Esophagus muscularis mucosa (tissue), 4 donors: ENCODE results near the gene GABPB1. TPM values are rescaled to one million over a fixed set of nuclear protein-coding genes. Genes with fewer than 3 reads are reported as not detected.

Experiments
- DNase-seq: peaks from one replicate; pipeline ENCODE4 v3.0.0-alpha.2; 2017; ENCODE audit errors: extremely low spot score
- H3K27ac ChIP-seq, 4 donors: fragments of 200-600 bp; sonication (generic); replicated peaks in 1 of 4; 1 replicate in 3 of 4; 2 replicates in 1 of 4; pipeline ENCODE4 v1.5.1; 2016 to 2019; ENCODE audit warnings: mild to moderate bottlenecking in 1 of 4
- H3K27me3 ChIP-seq, 4 donors: fragments of 200-600 bp; sonication (generic); one replicate each; pipeline versions ENCODE4 v1.5.1 to v1.6.0; 2016 to 2019
- H3K36me3 ChIP-seq, 4 donors: fragments of 200-600 bp; sonication (generic); one replicate each; pipeline ENCODE4 v1.5.1; 2016 to 2019
- H3K4me1 ChIP-seq, 4 donors: fragments of 200-600 bp; sonication (generic); one replicate each; pipeline ENCODE4 v1.5.1; 2016 to 2019
- H3K4me3 ChIP-seq, 4 donors: fragments of 200-600 bp; sonication (generic); 1 replicate in 2 of 4; 2 replicates in 2 of 4; pipeline ENCODE4 v1.5.1; 2016 to 2019; ENCODE audit warnings: mild to moderate bottlenecking in 4 of 4, moderate library complexity in 1 of 4
- H3K9me3 ChIP-seq, 4 donors: fragments of 200-600 bp; sonication (generic); 1 replicate in 3 of 4; 2 replicates in 1 of 4; pipeline ENCODE4 v1.5.1; 2016 to 2019
- EP300 ChIP-seq: sonication (generic); formaldehyde crosslinking; IDR thresholded peaks from one replicate; pipeline ENCODE4 v1.6.1; 2017; ENCODE audit warnings: antibody characterized with exemption
- POLR2A ChIP-seq: fragments of 450-650 bp; IDR thresholded peaks from one replicate; pipeline ENCODE4 v1.6.1; 2017; ENCODE audit warnings: antibody characterized with exemption, moderate library complexity, mild to moderate bottlenecking, low read depth
- POLR2AphosphoS5 ChIP-seq, 2 donors: sonication (generic); formaldehyde crosslinking; IDR thresholded peaks; one replicate each; pipeline ENCODE4 v1.6.1; 2017; ENCODE audit warnings: antibody characterized with exemption in 2 of 2
- WGBS: methylation state at CpG from one replicate; pipeline ENCODE4 v1.1.5; 2018; 5-methylcytosine and 5-hydroxymethylcytosine counted together
- intact Hi-C: fragments of 100-400 bp; cut with DNase I; formaldehyde crosslinking; loops from one replicate; pipeline ENCODE4 v1.15.1; 2023
- total RNA-seq, 4 donors: library from RNA; depleted of rRNA; stranded (reverse); fragments of >200 nt; gene quantifications; one replicate each; pipeline versions ENCODE4 v1.1.0 to v1.2.1, GENCODE V29; 2016
- TF ChIP-seq, protein P1 (sequence below), 3 experiments: fragments of 200-600 bp in 2 of 3; fragments of 450-650 bp in 1 of 3; sonication (generic) in 2 of 3; IDR thresholded peaks; one replicate each; pipeline ENCODE4 v1.5.1; 2017 to 2019; ENCODE audit warnings: antibody characterized with exemption in 3 of 3, mild to moderate bottlenecking in 2 of 3, moderate library complexity in 1 of 3

GABPB1 gene
- total RNA-seq, 4 donors from 2014 or later: 13.2 to 23.5 (median 15.4) TPM

DNA sequence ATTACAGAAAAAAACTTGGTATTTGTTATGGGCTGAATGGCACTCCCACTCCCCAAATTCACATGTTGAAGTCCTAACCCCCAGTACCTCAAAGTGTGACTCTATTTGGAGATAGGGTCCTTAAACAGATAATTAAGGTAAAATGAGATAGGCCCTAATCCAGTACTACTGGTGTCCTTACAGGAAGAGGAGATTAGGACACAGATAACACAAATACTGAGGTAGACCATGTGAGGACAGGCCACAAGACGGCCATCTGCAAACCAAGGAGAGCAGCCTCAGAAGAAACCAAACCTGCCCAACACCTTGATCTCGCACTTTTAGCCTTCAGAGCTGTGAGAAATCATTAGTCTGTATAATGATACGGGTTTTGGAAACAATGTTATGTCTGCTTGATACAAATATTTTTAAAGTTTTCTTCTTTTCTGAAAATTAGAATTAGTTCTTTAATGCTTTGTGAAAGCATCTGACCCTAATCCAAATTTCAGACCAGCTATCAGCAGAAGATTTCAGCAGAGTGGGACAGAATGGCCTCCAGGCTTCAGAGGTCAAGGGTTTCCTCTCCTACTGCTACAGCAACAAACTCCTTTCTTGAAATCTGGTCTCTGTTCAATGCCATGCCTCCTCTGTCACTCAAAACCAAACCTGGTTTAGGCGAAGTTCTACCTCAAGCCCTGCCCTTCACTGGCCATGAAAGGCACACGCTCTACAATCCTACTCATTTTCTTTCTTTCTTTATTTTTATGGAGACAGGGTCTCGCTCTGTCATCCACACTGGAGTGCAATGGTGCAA lies 67.5 kb downstream of the GABPB1 start:
- DNase-seq: no peak
- TF ChIP-seq POLR2A (no peak), EP300 (no peak), POLR2AphosphoS5 (IDR thresholded peaks at IDR 0.05) (no peak)
- TF ChIP-seq, protein P1, sequence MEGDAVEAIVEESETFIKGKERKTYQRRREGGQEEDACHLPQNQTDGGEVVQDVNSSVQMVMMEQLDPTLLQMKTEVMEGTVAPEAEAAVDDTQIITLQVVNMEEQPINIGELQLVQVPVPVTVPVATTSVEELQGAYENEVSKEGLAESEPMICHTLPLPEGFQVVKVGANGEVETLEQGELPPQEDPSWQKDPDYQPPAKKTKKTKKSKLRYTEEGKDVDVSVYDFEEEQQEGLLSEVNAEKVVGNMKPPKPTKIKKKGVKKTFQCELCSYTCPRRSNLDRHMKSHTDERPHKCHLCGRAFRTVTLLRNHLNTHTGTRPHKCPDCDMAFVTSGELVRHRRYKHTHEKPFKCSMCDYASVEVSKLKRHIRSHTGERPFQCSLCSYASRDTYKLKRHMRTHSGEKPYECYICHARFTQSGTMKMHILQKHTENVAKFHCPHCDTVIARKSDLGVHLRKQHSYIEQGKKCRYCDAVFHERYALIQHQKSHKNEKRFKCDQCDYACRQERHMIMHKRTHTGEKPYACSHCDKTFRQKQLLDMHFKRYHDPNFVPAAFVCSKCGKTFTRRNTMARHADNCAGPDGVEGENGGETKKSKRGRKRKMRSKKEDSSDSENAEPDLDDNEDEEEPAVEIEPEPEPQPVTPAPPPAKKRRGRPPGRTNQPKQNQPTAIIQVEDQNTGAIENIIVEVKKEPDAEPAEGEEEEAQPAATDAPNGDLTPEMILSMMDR (IDR thresholded peaks at IDR 0.05): no peak
- no peaks in the 10 kb centered on the region for H3K27me3 ChIP-seq
- no peaks in the 10 kb centered on the region for H3K9me3 ChIP-seq
- WGBS: 96% methylated on average over 6 of the region's 6 CpGs
- no peak overlapping the region for H3K27ac ChIP-seq
- H3K36me3 ChIP-seq: peaks cover 12 to 37% (median 24%) of the 10 kb centered on the region in 4 donors
- no peak overlapping the region for H3K4me3 ChIP-seq
- H3K4me1 ChIP-seq: no peaks in the 10 kb centered on the region
- intact Hi-C loops: no loop called here

DNA sequence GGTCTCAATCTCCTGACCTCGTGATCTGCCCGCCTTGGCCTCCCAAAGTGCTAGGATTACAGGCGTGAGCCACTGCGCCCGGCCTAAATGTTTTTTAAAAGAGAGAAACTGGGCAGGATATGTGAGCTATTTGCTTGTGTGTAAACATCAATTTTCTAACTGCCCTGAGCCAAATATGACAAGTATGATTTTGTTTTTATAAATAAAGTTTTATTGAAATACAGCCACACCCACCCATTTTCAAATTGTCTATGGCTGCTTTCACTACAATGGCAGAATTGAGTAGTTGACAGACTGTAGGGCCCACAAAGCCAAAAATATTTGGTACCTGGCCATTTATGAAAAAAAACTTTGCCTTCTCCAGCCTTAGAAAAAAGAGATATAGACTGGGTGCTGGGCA lies 73.6 kb downstream of the GABPB1 start:
- Histone ChIP-seq H3K9me3 (no peaks in the 10 kb centered on the region), H3K4me3 (no peak overlapping the region), H3K36me3 (peaks cover 7 to 25% (median 9%) of the 10 kb centered on the region in 4 donors), H3K27me3 (no peaks in the 10 kb centered on the region), H3K4me1 (no peaks in the 10 kb centered on the region), H3K27ac (no peak overlapping the region)
- DNase-seq: no peak
- WGBS: 76% methylated on average over 5 of the region's 5 CpGs
- TF ChIP-seq POLR2AphosphoS5 (IDR thresholded peaks at IDR 0.05) (no peak), POLR2A (no peak)
- intact Hi-C loops: no loop called here

GRCh38 chr15:50280271-50280670 lies 74.7 kb downstream of the GABPB1 start:
- DNase-seq: no peak
- no peak overlapping the region for H3K4me3 ChIP-seq
- TF ChIP-seq, protein P1 (IDR thresholded peaks at IDR 0.05): no peak
- TF ChIP-seq POLR2AphosphoS5 (IDR thresholded peaks at IDR 0.05) (no peak), POLR2A (no peak), EP300 (no peak)
- H3K4me1 ChIP-seq: no peaks in the 10 kb centered on the region
- intact Hi-C loops: no loop called here
- H3K36me3 ChIP-seq: peaks cover under 1 to 19% (median 9%) of the 10 kb centered on the region in 4 donors
- WGBS: 94% methylated on average over 3 of the region's 3 CpGs
- no peaks in the 10 kb centered on the region for H3K27me3 ChIP-seq
- no peak overlapping the region for H3K27ac ChIP-seq
- no peaks in the 10 kb centered on the region for H3K9me3 ChIP-seq

DNA sequence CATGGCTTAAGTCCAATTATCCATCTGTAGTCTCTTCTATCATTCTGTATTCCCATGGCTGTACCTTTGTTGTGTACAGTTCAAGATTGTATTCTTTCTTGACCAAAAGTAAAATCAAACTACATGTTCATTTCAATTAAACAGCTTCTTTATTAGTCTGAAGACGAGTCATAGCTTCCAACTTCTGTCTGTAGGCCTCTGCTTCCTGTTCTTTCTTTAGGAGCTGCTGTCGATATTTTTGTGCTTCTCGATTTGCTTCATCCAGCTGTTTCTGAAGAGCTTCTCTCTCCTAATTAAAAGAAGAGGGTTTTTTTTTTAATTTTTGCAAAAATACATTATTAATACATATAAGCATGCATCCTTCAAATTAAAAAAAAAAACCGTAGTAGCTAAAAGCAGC lies 76.5 kb downstream of the GABPB1 start:
- 74% methylated on average over 4 of the region's 4 CpGs for WGBS
- H3K4me1 ChIP-seq: no peaks in the 10 kb centered on the region
- H3K9me3 ChIP-seq: no peaks in the 10 kb centered on the region
- intact Hi-C loops: no loop called here
- H3K4me3 ChIP-seq: no peak overlapping the region
- H3K36me3 ChIP-seq: peaks cover 0 to 12% (median 9%) of the 10 kb centered on the region in 4 donors
- H3K27me3 ChIP-seq: no peaks in the 10 kb centered on the region
- H3K27ac ChIP-seq: no peak overlapping the region
- no peak for DNase-seq
- TF ChIP-seq EP300 (no peak), POLR2A (no peak), POLR2AphosphoS5 (IDR thresholded peaks at IDR 0.05) (no peak)
- TF ChIP-seq, protein P1 (IDR thresholded peaks at IDR 0.05): no peak

- no peak overlapping the region for H3K4me3 ChIP-seq
- TF ChIP-seq EP300 (no peak), POLR2AphosphoS5 (IDR thresholded peaks at IDR 0.05) (no peak), POLR2A (no peak)
- TF ChIP-seq, protein P1 (IDR thresholded peaks at IDR 0.05): no peak
- H3K9me3 ChIP-seq: no peaks in the 10 kb centered on the region
- no peaks in the 10 kb centered on the region for H3K4me1 ChIP-seq
- intact Hi-C loops: no loop called here
- no peak overlapping the region for H3K27ac ChIP-seq
- peaks cover 0 to 12% (median 9%) of the 10 kb centered on the region in 4 donors for H3K36me3 ChIP-seq
- WGBS: 79% methylated on average over 1 of the region's 1 CpG
- DNase-seq: no peak
- no peaks in the 10 kb centered on the region for H3K27me3 ChIP-seq
Observed at GRCh38 chr15:50277370-50277769, 77.6 kb downstream of the GABPB1 start.
